Activated naive CD8-positive, alpha-beta T cell treated with anti-CD3 and anti-CD28 coated beads, Interleukin-2, amount 50 U/mL, for 24 hours (primary cell): Measurements from ENCODE around the gene RPS29.
"Not testable (repeated sequence)": the region's sequence is repeated elsewhere in the genome, so short reads cannot be mapped to it uniquely, and the experiment has no call there.

ENCODE experiments used
- ATAC-seq: fragments of 150-1000 bp; cut with Tn5 transposase; one replicate; pipeline ENCODE4 v1.10.0; 2021
- DNase-seq: peaks from one replicate; pipeline ENCODE4 v3.0.0; 2021
- H3K27ac Mint-ChIP-seq: one replicate; pipeline ENCODE4 v1.8.0; 2021; ENCODE audit warnings: mild to moderate bottlenecking, mixed read lengths
- H3K27me3 Mint-ChIP-seq: one replicate; pipeline ENCODE4 v1.8.0; 2021; ENCODE audit warnings: mixed read lengths
- H3K36me3 Mint-ChIP-seq: one replicate; pipeline ENCODE4 v1.8.0; 2021; ENCODE audit warnings: low read depth, mixed read lengths
- H3K4me1 Mint-ChIP-seq: one replicate; pipeline ENCODE4 v1.8.0; 2021; ENCODE audit warnings: mixed read lengths
- H3K4me3 Mint-ChIP-seq: one replicate; pipeline ENCODE4 v1.8.0; 2021; ENCODE audit warnings: mild to moderate bottlenecking, moderate library complexity, mixed read lengths
- H3K9me3 Mint-ChIP-seq: one replicate; pipeline ENCODE4 v1.8.0; 2021; ENCODE audit warnings: mixed read lengths

RPS29 gene

DNA sequence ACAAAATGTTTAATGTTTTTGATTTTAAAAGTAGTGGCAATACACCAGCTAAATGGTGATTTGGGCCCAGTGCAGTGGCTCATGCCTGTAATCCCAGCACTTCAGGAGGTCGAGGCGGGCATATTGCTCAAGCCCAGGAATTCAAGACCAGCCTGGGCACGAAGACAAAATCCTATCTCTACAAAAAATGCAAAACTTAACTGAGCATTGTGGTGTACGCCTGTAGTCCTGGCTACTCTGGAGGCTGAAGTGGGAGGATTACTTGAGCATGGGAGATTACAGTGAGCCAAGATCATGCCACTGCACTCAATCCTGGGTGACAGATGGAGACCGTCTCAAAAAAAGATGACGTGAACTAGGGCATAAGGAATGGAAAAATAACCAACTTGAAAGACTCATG, 29.6 kb upstream of the RPS29 start:
- no peaks in the 10 kb centered on the region for H3K27me3 Mint-ChIP-seq
- no peaks in the 10 kb centered on the region for H3K9me3 Mint-ChIP-seq
- ATAC-seq (no peak), DNase-seq (no peak)
- peaks cover 22% of the 10 kb centered on the region for H3K4me1 Mint-ChIP-seq
- no peak overlapping the region for H3K27ac Mint-ChIP-seq
- H3K36me3 Mint-ChIP-seq, result peaks cover 43% of the 10 kb centered on the region
- no peak overlapping the region for H3K4me3 Mint-ChIP-seq

DNA sequence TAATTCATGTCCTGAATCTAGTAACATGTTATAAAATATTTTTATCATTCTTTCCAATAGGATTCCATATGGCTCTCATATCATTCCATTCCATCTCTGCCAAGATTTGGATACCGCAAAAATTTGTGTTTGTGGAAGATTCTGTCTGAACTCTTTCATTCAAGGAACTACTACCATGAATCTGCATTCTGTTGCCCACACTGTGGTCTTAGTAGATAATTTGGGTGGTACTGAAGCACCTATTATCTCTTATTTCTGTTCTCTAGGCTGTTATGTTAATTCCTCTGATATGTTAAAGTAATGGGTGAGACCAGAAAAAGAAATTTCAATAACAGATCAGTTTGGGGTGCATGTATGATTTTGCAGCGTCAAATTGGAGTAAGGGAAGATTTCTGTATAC, 28.0 kb upstream of the RPS29 start:
- ATAC-seq (no peak), DNase-seq (no peak)
- H3K36me3 Mint-ChIP-seq, result peaks cover 41% of the 10 kb centered on the region
- peaks cover 15% of the 10 kb centered on the region for H3K4me1 Mint-ChIP-seq
- no peak overlapping the region for H3K4me3 Mint-ChIP-seq
- H3K27me3 Mint-ChIP-seq, result no peaks in the 10 kb centered on the region
- no peaks in the 10 kb centered on the region for H3K9me3 Mint-ChIP-seq
- H3K27ac Mint-ChIP-seq, result no peak overlapping the region

GRCh38 chr14:49612671-49613070, 26.5 kb upstream of the RPS29 start:
- peaks cover 33% of the 10 kb centered on the region for H3K36me3 Mint-ChIP-seq
- no peaks in the 10 kb centered on the region for H3K9me3 Mint-ChIP-seq
- no peaks in the 10 kb centered on the region for H3K27me3 Mint-ChIP-seq
- no peak overlapping the region for H3K27ac Mint-ChIP-seq
- peaks cover 3% of the 10 kb centered on the region for H3K4me1 Mint-ChIP-seq
- ATAC-seq (no peak), DNase-seq (no peak)
- H3K4me3 Mint-ChIP-seq, result no peak overlapping the region

GRCh38 chr14:49612251-49612650, 26.1 kb upstream of the RPS29 start:
- no peaks in the 10 kb centered on the region for H3K27me3 Mint-ChIP-seq
- no peak overlapping the region for H3K4me3 Mint-ChIP-seq
- ATAC-seq (no peak), DNase-seq (no peak)
- no peaks in the 10 kb centered on the region for H3K9me3 Mint-ChIP-seq
- H3K27ac Mint-ChIP-seq, result no peak overlapping the region
- no peaks in the 10 kb centered on the region for H3K4me1 Mint-ChIP-seq
- peaks cover 32% of the 10 kb centered on the region for H3K36me3 Mint-ChIP-seq

- Mint-ChIP-seq H3K4me3 (no peak overlapping the region), H3K27ac (no peak overlapping the region), H3K9me3 (no peaks in the 10 kb centered on the region), H3K4me1 (peaks cover 6% of the 10 kb centered on the region), H3K27me3 (no peaks in the 10 kb centered on the region), H3K36me3 (peaks cover 37% of the 10 kb centered on the region)
- no peak for DNase-seq
- ATAC-seq, result no peak
Observed at GRCh38 chr14:49607583-49607982, 21.4 kb upstream of the RPS29 start.

DNA sequence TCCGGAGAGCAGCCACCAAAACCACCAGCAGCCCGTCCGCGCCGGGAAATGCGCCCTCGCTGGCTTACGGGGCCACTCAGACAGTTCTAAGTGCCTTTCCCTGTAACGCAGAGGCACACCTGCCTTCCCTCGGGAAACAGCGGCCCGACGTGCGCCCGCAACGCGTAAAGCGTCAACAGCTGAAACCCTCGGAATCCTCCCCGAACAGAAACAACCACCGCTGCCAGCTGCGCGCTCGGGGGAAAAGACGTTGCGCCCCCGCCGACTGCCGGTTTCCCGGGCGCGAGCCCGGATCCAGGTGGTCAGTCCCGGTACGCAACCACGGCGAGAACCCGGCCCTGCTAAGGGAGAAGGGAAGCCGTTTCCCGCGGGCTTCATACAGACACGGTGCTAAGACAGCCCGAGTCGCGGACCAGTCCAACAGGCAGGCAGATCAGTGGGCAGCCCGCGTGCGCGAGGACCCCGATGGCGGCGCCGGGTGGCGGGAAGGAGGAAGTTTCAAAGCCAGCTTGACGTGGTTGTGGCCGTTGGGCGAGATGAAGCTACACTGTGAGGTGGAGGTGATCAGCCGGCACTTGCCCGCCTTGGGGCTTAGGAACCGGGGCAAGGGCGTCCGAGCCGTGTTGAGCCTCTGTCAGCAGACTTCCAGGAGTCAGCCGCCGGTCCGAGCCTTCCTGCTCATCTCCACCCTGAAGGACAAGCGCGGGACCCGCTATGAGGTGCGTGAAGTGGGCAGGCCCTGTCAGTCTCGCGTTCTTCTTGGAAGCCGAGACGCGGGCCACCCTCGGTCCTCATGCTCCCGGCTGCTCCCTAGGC, 12.5 kb upstream of the RPS29 start, which contains the start of gene LRR1:
TSS of gene LRR1 (plus strand) at position 456 of the 816 bp plus-strand sequence. CDS start at position 537, 81 bp downstream.
- H3K27ac Mint-ChIP-seq, result peak within 1 kb of the TSS; percentile 98
- H3K27me3 Mint-ChIP-seq, result no peaks in the 10 kb centered on the region

GRCh38 chr14:49598189-49598484, 12.0 kb upstream of the RPS29 start:
- DNase-seq (no peak), ATAC-seq (peak; percentile 2)
- no peaks in the 10 kb centered on the region for H3K27me3 Mint-ChIP-seq
- peaks cover 30% of the 10 kb centered on the region for H3K4me1 Mint-ChIP-seq
- peak overlapping the region; percentile 98 for H3K27ac Mint-ChIP-seq
- H3K4me3 Mint-ChIP-seq, result peak overlapping the region; percentile 99
- no peaks in the 10 kb centered on the region for H3K9me3 Mint-ChIP-seq
- H3K36me3 Mint-ChIP-seq, result peaks cover 21% of the 10 kb centered on the region

More for the DNA sequence above, 12.5 kb upstream of the RPS29 start, which contains the start of gene LRR1:
- Mint-ChIP-seq H3K9me3 (no peaks in the 10 kb centered on the region), H3K4me3 (peak within 1 kb of the TSS; percentile 99), H3K4me1 (peaks cover 30% of the 10 kb centered on the region), H3K36me3 (peaks cover 22% of the 10 kb centered on the region)
- ATAC-seq (peak; percentile 81), DNase-seq (peak; percentile 90)

- Mint-ChIP-seq H3K27me3 (no peaks in the 10 kb centered on the region), H3K4me3 (no peak overlapping the region), H3K36me3 (no peaks in the 10 kb centered on the region), H3K27ac (no peak overlapping the region), H3K9me3 (no peaks in the 10 kb centered on the region), H3K4me1 (peaks cover 20% of the 10 kb centered on the region)
- ATAC-seq, result no peak
- DNase-seq, result no peak
Observed at GRCh38 chr14:49594347-49595091, 8.3 kb upstream of the RPS29 start.

DNA sequence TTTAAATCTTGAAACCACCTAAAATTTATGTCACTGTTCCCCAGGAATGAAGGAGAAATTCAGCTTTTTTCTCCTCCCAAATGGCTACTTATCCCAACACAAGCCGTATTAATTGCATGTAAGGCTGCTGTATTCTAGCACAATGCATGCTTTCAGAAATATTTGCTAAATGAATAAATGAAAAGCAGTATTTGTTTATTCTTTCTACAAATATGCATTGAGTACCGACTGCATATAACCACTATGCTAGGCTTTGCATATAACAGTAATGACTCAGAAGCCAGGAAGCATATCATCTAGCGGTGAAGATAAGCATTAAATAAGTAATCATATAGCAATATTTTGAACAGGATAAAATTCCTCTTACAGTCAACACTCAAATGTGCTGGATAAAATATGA, 6.8 kb upstream of the RPS29 start:
- Mint-ChIP-seq H3K9me3 (no peaks in the 10 kb centered on the region), H3K27ac (no peak overlapping the region), H3K36me3 (no peaks in the 10 kb centered on the region), H3K4me1 (peaks cover 20% of the 10 kb centered on the region), H3K4me3 (no peak overlapping the region), H3K27me3 (no peaks in the 10 kb centered on the region)
- DNase-seq, result no peak
- ATAC-seq, result no peak

GRCh38 chr14:49589387-49589786, 3.2 kb upstream of the RPS29 start:
- ATAC-seq, result no peak
- H3K4me3 Mint-ChIP-seq, result no peak overlapping the region
- H3K4me1 Mint-ChIP-seq, result peaks cover 17% of the 10 kb centered on the region
- DNase-seq, result no peak
- H3K27me3 Mint-ChIP-seq, result peaks cover 4% of the 10 kb centered on the region
- peaks cover 21% of the 10 kb centered on the region for H3K36me3 Mint-ChIP-seq
- no peaks in the 10 kb centered on the region for H3K9me3 Mint-ChIP-seq
- no peak overlapping the region for H3K27ac Mint-ChIP-seq

DNA sequence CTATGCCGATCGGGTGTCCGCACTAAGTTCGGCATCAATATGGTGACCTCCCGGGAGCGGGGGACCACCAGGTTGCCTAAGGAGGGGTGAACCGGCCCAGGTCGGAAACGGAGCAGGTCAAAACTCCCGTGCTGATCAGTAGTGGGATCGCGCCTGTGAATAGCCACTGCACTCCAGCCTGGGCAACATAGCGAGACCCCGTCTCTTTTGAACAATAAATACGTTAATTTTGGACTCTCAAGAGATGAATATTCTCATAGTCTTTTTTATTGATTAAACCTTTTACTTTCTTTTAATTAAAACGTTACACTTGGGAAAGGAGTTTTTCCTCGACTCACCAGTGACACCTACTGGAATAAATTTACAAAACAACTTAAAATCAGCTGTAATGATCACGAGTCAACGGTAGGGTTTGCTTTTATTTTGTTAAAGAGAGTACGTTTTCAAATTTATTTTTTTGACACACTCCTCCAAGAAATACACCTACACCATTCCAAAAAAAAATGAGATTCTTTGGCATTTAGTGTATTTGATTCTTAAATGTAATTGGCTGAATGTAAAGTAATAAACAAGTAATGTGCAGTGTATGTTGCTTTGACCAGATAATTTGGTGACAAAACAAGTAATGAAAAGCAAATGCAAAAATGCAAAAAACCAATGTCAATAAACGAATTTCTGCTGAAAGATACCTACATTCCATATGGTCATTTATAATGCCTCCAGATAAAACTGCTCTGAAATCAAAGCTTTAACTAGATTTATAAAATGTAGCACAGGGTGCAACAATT, 687 bp upstream of the RPS29 start:
- ATAC-seq, result peak; percentile 7
- Mint-ChIP-seq H3K27ac (peak overlapping the region; percentile 98), H3K27me3 (peaks cover 4% of the 10 kb centered on the region), H3K4me1 (peaks cover 41% of the 10 kb centered on the region), H3K4me3 (peak overlapping the region; percentile 98), H3K36me3 (peaks cover 46% of the 10 kb centered on the region), H3K9me3 (no peaks in the 10 kb centered on the region)
- peak; percentile 60 for DNase-seq

- H3K9me3 Mint-ChIP-seq, ATAC-seq, H3K27me3 Mint-ChIP-seq: not testable (repeated sequence)
- Mint-ChIP-seq H3K36me3 (peaks cover 56% of the 10 kb centered on the region), H3K27ac (peak overlapping the region; percentile 98), H3K4me1 (peaks cover 53% of the 10 kb centered on the region), H3K4me3 (peak overlapping the region; percentile 98)
- DNase-seq, result peak; percentile 51
Observed at GRCh38 chr14:49584981-49585640, 1.1 kb downstream of the RPS29 start.

DNA sequence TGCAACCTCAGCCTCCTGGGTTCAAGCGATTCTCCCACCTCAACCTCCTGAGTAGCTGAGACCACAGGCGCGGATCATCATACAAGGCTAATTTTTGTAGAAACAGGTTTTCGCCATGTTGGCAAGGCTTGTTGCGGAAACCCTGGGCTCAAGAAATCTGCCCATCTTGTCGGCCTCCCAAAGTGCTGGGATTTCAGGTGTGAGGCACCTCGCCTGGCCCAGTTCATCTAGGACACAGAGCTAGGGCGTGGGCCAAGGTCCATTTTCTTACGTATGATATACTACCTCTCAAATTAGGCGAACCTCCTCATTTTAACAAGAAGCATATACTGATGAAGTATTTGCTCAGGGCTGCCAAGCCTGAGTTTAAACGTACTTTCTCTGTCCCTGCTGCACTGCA, 2.1 kb downstream of the RPS29 start:
- peak overlapping the region; percentile 98 for H3K27ac Mint-ChIP-seq
- H3K36me3 Mint-ChIP-seq, result peaks cover 59% of the 10 kb centered on the region
- DNase-seq (no peak), ATAC-seq (no peak)
- peak overlapping the region; percentile 98 for H3K4me3 Mint-ChIP-seq
- H3K9me3 Mint-ChIP-seq, result no peaks in the 10 kb centered on the region
- peaks cover 56% of the 10 kb centered on the region for H3K4me1 Mint-ChIP-seq
- H3K27me3 Mint-ChIP-seq, result peaks cover 4% of the 10 kb centered on the region

DNA sequence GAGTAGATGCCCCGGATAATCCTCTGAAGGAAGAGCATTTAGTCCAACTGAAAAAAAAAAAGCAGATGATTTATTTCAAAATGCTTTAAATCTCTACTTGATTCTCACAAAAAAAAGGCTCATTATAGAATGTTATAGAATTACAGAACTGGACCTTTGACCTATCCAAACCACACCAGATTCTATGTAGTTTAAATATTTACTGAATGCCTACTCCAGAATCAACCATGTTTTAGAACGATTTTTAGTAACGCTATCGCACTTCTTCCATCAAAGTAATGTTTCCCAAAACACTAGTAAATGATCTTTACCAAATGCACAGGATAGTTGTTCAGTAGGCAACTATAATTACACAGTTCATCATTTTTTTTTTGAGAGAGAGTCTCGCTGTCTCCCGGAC, 2.6 kb downstream of the RPS29 start:
- Mint-ChIP-seq H3K36me3 (peaks cover 61% of the 10 kb centered on the region), H3K27ac (peak overlapping the region; percentile 98), H3K4me1 (peaks cover 60% of the 10 kb centered on the region), H3K4me3 (peak overlapping the region; percentile 98), H3K27me3 (peaks cover 4% of the 10 kb centered on the region), H3K9me3 (no peaks in the 10 kb centered on the region)
- ATAC-seq (no peak), DNase-seq (no peak)
